ENCODE results near the gene CABLES1.

The CABLES1 gene

DNA sequence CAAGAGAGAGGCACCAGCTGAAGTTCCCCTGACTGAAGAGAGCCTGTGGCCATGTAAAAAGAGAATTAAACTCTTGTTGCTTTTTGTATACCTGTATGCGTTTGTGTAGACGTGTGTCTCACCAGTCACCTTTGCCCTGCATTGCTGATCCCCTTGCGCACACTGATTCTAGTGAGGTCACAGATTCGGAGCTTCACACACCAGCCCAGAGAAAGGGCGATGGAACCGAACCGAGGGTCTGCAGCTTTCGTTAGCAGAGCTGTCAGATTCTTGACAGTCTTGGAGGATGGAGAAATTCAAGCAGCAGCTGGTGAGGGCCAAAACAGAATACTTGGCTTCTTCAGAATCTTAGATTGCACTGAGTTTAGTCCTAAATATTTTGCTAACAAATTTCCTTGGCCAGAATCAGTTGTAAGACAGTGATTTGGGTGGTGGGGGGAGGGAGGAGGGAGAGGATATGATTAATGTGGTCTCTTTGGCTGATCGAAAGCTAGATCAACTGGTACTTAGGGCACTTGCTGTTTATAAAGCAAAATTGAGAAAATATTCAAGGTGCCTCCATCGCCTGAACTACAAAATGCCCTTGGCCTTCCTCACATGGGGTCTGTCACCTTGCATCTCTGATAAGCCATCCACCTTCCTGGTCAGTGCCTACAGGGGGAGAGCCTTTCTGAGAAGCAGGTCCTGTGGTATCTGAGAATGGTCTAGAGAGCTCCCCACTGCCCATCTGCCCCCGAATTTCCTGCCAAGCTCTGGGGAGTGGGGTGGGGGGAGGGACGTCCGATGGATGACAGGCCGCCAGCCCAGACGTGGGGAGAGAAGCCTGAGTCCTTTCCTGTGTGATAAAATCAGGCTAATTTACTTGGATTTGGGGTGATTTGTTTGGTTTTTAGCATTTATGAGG is 123.5 kb downstream of the CABLES1 start:
- H3K9me3 ChIP-seq (ENCODE audit: low read length), result no peaks in the 10 kb centered on the region
- no peak overlapping the region for H3K4me3 ChIP-seq (ENCODE audit: low read depth, low read length, poor library complexity, severe bottlenecking)
- H3K36me3 ChIP-seq (ENCODE audit: insufficient read depth, low read length), result no peaks in the 10 kb centered on the region
- peaks cover 36% of the 10 kb centered on the region for H3K4me1 ChIP-seq (ENCODE audit: insufficient read depth, low read length, severe bottlenecking)
- H3K27me3 ChIP-seq (ENCODE audit: insufficient read depth, low read length), result no peaks in the 10 kb centered on the region
- H3F3A ChIP-seq (ENCODE audit: insufficient read depth, low read length), result no peaks in the 10 kb centered on the region
- H2AFZ ChIP-seq (ENCODE audit: low read length), result no peak overlapping the region
- H4K20me1 ChIP-seq (ENCODE audit: insufficient read depth, low read length), result no peaks in the 10 kb centered on the region
- peak overlapping the region; percentile 84 for H3K27ac ChIP-seq (ENCODE audit: low read depth, low read length, poor library complexity, severe bottlenecking)
- no peaks in the 10 kb centered on the region for H3K9me2 ChIP-seq (ENCODE audit: low read depth, low read length)
- peak overlapping the region; percentile 64; the same call in 1 of the 2 replicates for H3K4me2 ChIP-seq (ENCODE audit: low read length)
- H3K79me2 ChIP-seq (ENCODE audit: insufficient read depth, low read length), result no peaks in the 10 kb centered on the region
- TF ChIP-seq EZH2 (IDR thresholded peaks at IDR 0.05; ENCODE audit: borderline replicate concordance, low read length) (no peak), CTCF (IDR thresholded peaks at IDR 0.05; ENCODE audit: low read length) (no peak)
- peak overlapping the region; percentile 53; the same call in 1 of the 2 replicates for H3K9ac ChIP-seq (ENCODE audit: low read length)

- Histone ChIP-seq H2AFZ (ENCODE audit: low read length) (peak overlapping the region; percentile 11; the same call in 1 of the 2 replicates), H3K4me3 (ENCODE audit: low read depth, low read length, poor library complexity, severe bottlenecking) (peak overlapping the region; percentile 43), H3F3A (ENCODE audit: insufficient read depth, low read length) (no peaks in the 10 kb centered on the region), H4K20me1 (ENCODE audit: insufficient read depth, low read length) (no peaks in the 10 kb centered on the region), H3K36me3 (ENCODE audit: insufficient read depth, low read length) (no peaks in the 10 kb centered on the region), H3K9me2 (ENCODE audit: low read depth, low read length) (no peaks in the 10 kb centered on the region), H3K9me3 (ENCODE audit: low read length) (no peaks in the 10 kb centered on the region), H3K27ac (ENCODE audit: low read depth, low read length, poor library complexity, severe bottlenecking) (peak overlapping the region; percentile 84), H3K27me3 (ENCODE audit: insufficient read depth, low read length) (no peaks in the 10 kb centered on the region), H3K4me2 (ENCODE audit: low read length) (peak overlapping the region; percentile 64), H3K79me2 (ENCODE audit: insufficient read depth, low read length) (no peaks in the 10 kb centered on the region), H3K9ac (ENCODE audit: low read length) (peak overlapping the region; percentile 53; the same call in 1 of the 2 replicates), H3K4me1 (ENCODE audit: insufficient read depth, low read length, severe bottlenecking) (peaks cover 35% of the 10 kb centered on the region)
- no peak for TF ChIP-seq EZH2 (IDR thresholded peaks at IDR 0.05; ENCODE audit: borderline replicate concordance, low read length)
- TF ChIP-seq CTCF (IDR thresholded peaks at IDR 0.05; ENCODE audit: low read length), result no peak
These were observed 124.7 kb downstream of the CABLES1 start for GRCh38 chr18:23259701-23260681.

- Histone ChIP-seq H3K9me2 (ENCODE audit: low read depth, low read length) (no peaks in the 10 kb centered on the region), H3K4me3 (ENCODE audit: low read depth, low read length, poor library complexity, severe bottlenecking) (no peak overlapping the region), H4K20me1 (ENCODE audit: insufficient read depth, low read length) (no peaks in the 10 kb centered on the region), H3F3A (ENCODE audit: insufficient read depth, low read length) (no peaks in the 10 kb centered on the region), H2AFZ (ENCODE audit: low read length) (no peak overlapping the region), H3K9ac (ENCODE audit: low read length) (no peak overlapping the region; the same call in 1 of the 2 replicates), H3K27me3 (ENCODE audit: insufficient read depth, low read length) (no peaks in the 10 kb centered on the region), H3K4me2 (ENCODE audit: low read length) (peak overlapping the region; percentile 64; the same call in 1 of the 2 replicates), H3K36me3 (ENCODE audit: insufficient read depth, low read length) (no peaks in the 10 kb centered on the region), H3K79me2 (ENCODE audit: insufficient read depth, low read length) (no peaks in the 10 kb centered on the region), H3K27ac (ENCODE audit: low read depth, low read length, poor library complexity, severe bottlenecking) (peak overlapping the region; percentile 84), H3K9me3 (ENCODE audit: low read length) (no peaks in the 10 kb centered on the region), H3K4me1 (ENCODE audit: insufficient read depth, low read length, severe bottlenecking) (peaks cover 35% of the 10 kb centered on the region)
- TF ChIP-seq CTCF (IDR thresholded peaks at IDR 0.05; ENCODE audit: low read length) (no peak), EZH2 (IDR thresholded peaks at IDR 0.05; ENCODE audit: borderline replicate concordance, low read length) (no peak)
These were observed 125.8 kb downstream of the CABLES1 start for GRCh38 chr18:23260926-23261590.

All from OCI-LY1 (cell line).